ENCODE measurements around the gene API5. TPM values are rescaled to one million over a fixed set of nuclear protein-coding genes. Genes with fewer than 3 reads are reported as not detected.

Gene API5
- total RNA-seq, 2 experiments from 2014 or later, result 67.8 to 70.3 TPM

GRCh38 chr11:43366677-43367076 lies 54.9 kb downstream of the API5 start:
- H3K27ac Mint-ChIP-seq, result no peak overlapping the region
- H3K4me3 Mint-ChIP-seq, result no peak overlapping the region

GRCh38 chr11:43367382-43368178 lies 55.8 kb downstream of the API5 start:
- no peaks in the 10 kb centered on the region for H3K9me3 ChIP-seq (ENCODE audit: control insufficient read depth in 1 of 2, insufficient read depth in 1 of 2, low read length in 2 of 2)
- no peak overlapping the region for H3K4me3 Mint-ChIP-seq
- H3K9me3 Mint-ChIP-seq, result no peaks in the 10 kb centered on the region
- no peaks in the 10 kb centered on the region for H3K27me3 Mint-ChIP-seq
- H3K4me1 Mint-ChIP-seq (ENCODE audit: low read depth), result peaks cover 55% of the 10 kb centered on the region
- peaks cover 3% of the 10 kb centered on the region for H3K4me1 ChIP-seq (ENCODE audit: insufficient read depth, low read length)
- no peaks in the 10 kb centered on the region for H3K27me3 ChIP-seq (ENCODE audit: control insufficient read depth in 1 of 2, insufficient read depth in 2 of 2, low read length in 2 of 2)
- ATAC-seq (ENCODE audit: poor library complexity), result no peak
- H3K36me3 Mint-ChIP-seq (ENCODE audit: low read depth), result peaks cover 74% of the 10 kb centered on the region
- no peak overlapping the region for H3K27ac ChIP-seq (ENCODE audit: low read depth in 1 of 2, low read length in 2 of 2)
- H3K27ac Mint-ChIP-seq, result no peak overlapping the region
- ChIA-PET POLR2A (no interaction called here), CTCF (interaction anchor here (1.9 kb wide), 1 partner anchor 56 kb away, joined by 5 read pairs; the partner anchor contains the start of gene API5)
- TF ChIP-seq CTCF (IDR thresholded peaks at IDR 0.05), result no peak
- intact Hi-C loops (cut with DNase I, micrococcal nuclease), result no loop called here
- H3K4me3 ChIP-seq (ENCODE audit: low read length), result no peak overlapping the region
- DNase-seq, result peak in 1 of 14 experiments; percentile 5
- H3K36me3 ChIP-seq (ENCODE audit: insufficient read depth, low read length), result peaks cover 36% of the 10 kb centered on the region

More at GRCh38 chr11:43366677-43367076, 54.9 kb downstream of the API5 start:
- Histone ChIP-seq H3K4me3 (ENCODE audit: low read length) (no peak overlapping the region), H3K9me3 (ENCODE audit: control insufficient read depth in 1 of 2, insufficient read depth in 1 of 2, low read length in 2 of 2) (no peaks in the 10 kb centered on the region), H3K36me3 (ENCODE audit: insufficient read depth, low read length) (peaks cover 35% of the 10 kb centered on the region), H3K4me1 (ENCODE audit: insufficient read depth, low read length) (peaks cover 3% of the 10 kb centered on the region), H3K27ac (ENCODE audit: low read depth in 1 of 2, low read length in 2 of 2) (no peak overlapping the region), H3K27me3 (ENCODE audit: control insufficient read depth in 1 of 2, insufficient read depth in 2 of 2, low read length in 2 of 2) (no peaks in the 10 kb centered on the region)
- Mint-ChIP-seq H3K4me1 (ENCODE audit: low read depth) (peaks cover 64% of the 10 kb centered on the region), H3K36me3 (ENCODE audit: low read depth) (peaks cover 70% of the 10 kb centered on the region), H3K9me3 (no peaks in the 10 kb centered on the region), H3K27me3 (no peaks in the 10 kb centered on the region)
- no peak for TF ChIP-seq CTCF (IDR thresholded peaks at IDR 0.05)
- DNase-seq (no peak), ATAC-seq (ENCODE audit: poor library complexity) (no peak)
- ChIA-PET POLR2A (interaction anchor here (0.7 kb wide), 1 partner anchor 8 kb away, joined by 3 read pairs; the partner anchor contains the start of gene TTC17), CTCF (interaction anchor here (1.9 kb wide), 1 partner anchor 55 kb away, joined by 5 read pairs; the partner anchor contains the start of gene API5)
- intact Hi-C loops (cut with DNase I, micrococcal nuclease), result no loop called here

GRCh38 chr11:43376065-43376464 lies 64.3 kb downstream of the API5 start:
- Mint-ChIP-seq H3K9me3 (no peaks in the 10 kb centered on the region), H3K27ac (no peak overlapping the region), H3K27me3 (no peaks in the 10 kb centered on the region), H3K36me3 (ENCODE audit: low read depth) (peaks cover 50% of the 10 kb centered on the region), H3K4me1 (ENCODE audit: low read depth) (peaks cover 28% of the 10 kb centered on the region), H3K4me3 (no peak overlapping the region)
- ChIA-PET CTCF (no interaction called here), POLR2A (no interaction called here)
- no peak overlapping the region for H3K4me3 ChIP-seq (ENCODE audit: low read length)
- no peaks in the 10 kb centered on the region for H3K9me3 ChIP-seq (ENCODE audit: control insufficient read depth in 1 of 2, insufficient read depth in 1 of 2, low read length in 2 of 2)
- ATAC-seq (ENCODE audit: poor library complexity) (no peak), DNase-seq (no peak)
- H3K27me3 ChIP-seq (ENCODE audit: control insufficient read depth in 1 of 2, insufficient read depth in 2 of 2, low read length in 2 of 2), result no peaks in the 10 kb centered on the region
- intact Hi-C loops (cut with DNase I, micrococcal nuclease), result no loop called here
- peaks cover 12% of the 10 kb centered on the region for H3K36me3 ChIP-seq (ENCODE audit: insufficient read depth, low read length)
- no peaks in the 10 kb centered on the region for H3K4me1 ChIP-seq (ENCODE audit: insufficient read depth, low read length)
- no peak overlapping the region for H3K27ac ChIP-seq (ENCODE audit: low read depth in 1 of 2, low read length in 2 of 2)
- no peak for TF ChIP-seq CTCF (IDR thresholded peaks at IDR 0.05)
